Parathyroid adenoma (tissue), 2 donors: ENCODE measurements around the gene HECA.
"Not testable (repeated sequence)": the region's sequence is repeated elsewhere in the genome, so short reads cannot be mapped to it uniquely, and the experiment has no call there.

Experiments used
- H2AFZ ChIP-seq: fragments of 300-600 bp; sonication (generic); one replicate; pipeline ENCODE4 v1.7.0; 2017; ENCODE audit warnings: antibody characterized with exemption, mild to moderate bottlenecking
- H3K27ac ChIP-seq: fragments of 300-600 bp; sonication (generic); one replicate; pipeline ENCODE4 v1.7.0; 2017
- H3K27me3 ChIP-seq: fragments of 300-600 bp; sonication (generic); one replicate; pipeline ENCODE4 v1.7.0; 2017; ENCODE audit warnings: low read length; ENCODE audit not compliant: control insufficient read depth, insufficient read depth
- H3K36me3 ChIP-seq: fragments of 300-600 bp; sonication (generic); one replicate; pipeline ENCODE4 v1.7.0; 2017; ENCODE audit warnings: low read length; ENCODE audit not compliant: control insufficient read depth, insufficient read depth
- H3K4me1 ChIP-seq: fragments of 300-600 bp; sonication (generic); one replicate; pipeline ENCODE4 v1.7.0; 2017; ENCODE audit warnings: control low read depth
- H3K4me2 ChIP-seq: fragments of 300-600 bp; sonication (generic); one replicate; pipeline ENCODE4 v1.7.0; 2017; ENCODE audit warnings: low read length
- H3K4me3 ChIP-seq: fragments of 300-600 bp; sonication (generic); one replicate; pipeline ENCODE4 v1.7.0; 2017; ENCODE audit warnings: low read depth, low read length
- H3K79me2 ChIP-seq: fragments of 300-600 bp; sonication (generic); one replicate; pipeline ENCODE4 v1.7.0; 2017; ENCODE audit warnings: control low read depth
- H3K9ac ChIP-seq: fragments of 300-600 bp; sonication (generic); one replicate; pipeline ENCODE4 v1.7.0; 2017; ENCODE audit warnings: mild to moderate bottlenecking
- H3K9me3 ChIP-seq: fragments of 300-600 bp; sonication (generic); one replicate; pipeline ENCODE4 v1.7.0; 2017; ENCODE audit warnings: low read length; ENCODE audit not compliant: control insufficient read depth
- TF ChIP-seq, protein P1 (sequence below): fragments of 300-600 bp; sonication (generic); IDR thresholded peaks from one replicate; pipeline ENCODE4 v1.7.0; 2017; ENCODE audit warnings: antibody characterized with exemption, mild to moderate bottlenecking
- donor health status: primary hyperparathyroidism.

Gene HECA

DNA sequence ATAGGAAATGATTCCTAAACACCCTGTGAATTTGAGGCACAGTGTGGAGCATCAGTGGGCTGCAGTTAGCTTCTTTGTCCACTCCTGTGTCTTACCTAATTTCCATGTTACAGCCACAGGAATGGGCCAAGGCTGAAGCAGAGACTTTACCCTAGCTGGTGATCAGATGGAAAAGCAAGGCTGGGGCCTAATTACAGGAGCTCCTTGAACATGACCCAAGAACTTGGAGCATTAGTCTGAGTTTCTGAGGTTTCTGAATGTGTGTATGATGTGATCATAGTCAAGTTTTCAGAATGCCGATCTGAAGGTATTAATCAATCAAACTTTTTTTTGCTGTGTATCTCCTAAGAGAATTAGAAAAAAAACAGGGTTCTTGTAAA lies 18.0 kb downstream of the HECA start:
- Histone ChIP-seq H3K9me3 (no peaks in the 10 kb centered on the region), H3K4me1 (peaks cover 12% of the 10 kb centered on the region), H3K4me3 (no peak overlapping the region), H3K27me3 (no peaks in the 10 kb centered on the region), H3K27ac (no peak overlapping the region), H3K36me3 (no peaks in the 10 kb centered on the region), H3K9ac (no peak overlapping the region), H3K79me2 (peaks cover 66% of the 10 kb centered on the region), H3K4me2 (no peak overlapping the region), H2AFZ (no peak overlapping the region)
- TF ChIP-seq, protein P1, sequence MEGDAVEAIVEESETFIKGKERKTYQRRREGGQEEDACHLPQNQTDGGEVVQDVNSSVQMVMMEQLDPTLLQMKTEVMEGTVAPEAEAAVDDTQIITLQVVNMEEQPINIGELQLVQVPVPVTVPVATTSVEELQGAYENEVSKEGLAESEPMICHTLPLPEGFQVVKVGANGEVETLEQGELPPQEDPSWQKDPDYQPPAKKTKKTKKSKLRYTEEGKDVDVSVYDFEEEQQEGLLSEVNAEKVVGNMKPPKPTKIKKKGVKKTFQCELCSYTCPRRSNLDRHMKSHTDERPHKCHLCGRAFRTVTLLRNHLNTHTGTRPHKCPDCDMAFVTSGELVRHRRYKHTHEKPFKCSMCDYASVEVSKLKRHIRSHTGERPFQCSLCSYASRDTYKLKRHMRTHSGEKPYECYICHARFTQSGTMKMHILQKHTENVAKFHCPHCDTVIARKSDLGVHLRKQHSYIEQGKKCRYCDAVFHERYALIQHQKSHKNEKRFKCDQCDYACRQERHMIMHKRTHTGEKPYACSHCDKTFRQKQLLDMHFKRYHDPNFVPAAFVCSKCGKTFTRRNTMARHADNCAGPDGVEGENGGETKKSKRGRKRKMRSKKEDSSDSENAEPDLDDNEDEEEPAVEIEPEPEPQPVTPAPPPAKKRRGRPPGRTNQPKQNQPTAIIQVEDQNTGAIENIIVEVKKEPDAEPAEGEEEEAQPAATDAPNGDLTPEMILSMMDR, result no peak

- no peak overlapping the region for H3K27ac ChIP-seq
- H3K9me3 ChIP-seq, result no peaks in the 10 kb centered on the region
- H3K27me3 ChIP-seq, result no peaks in the 10 kb centered on the region
- no peak overlapping the region for H3K4me3 ChIP-seq
- peaks cover 9% of the 10 kb centered on the region for H3K4me1 ChIP-seq
- H3K36me3 ChIP-seq, result no peaks in the 10 kb centered on the region
- H3K79me2 ChIP-seq, result peaks cover 63% of the 10 kb centered on the region
- no peak overlapping the region for H3K9ac ChIP-seq
- H3K4me2 ChIP-seq, result no peak overlapping the region
- no peak overlapping the region for H2AFZ ChIP-seq
- TF ChIP-seq, protein P1, result no peak
Measured at GRCh38 chr6:139153855-139154254, 19.0 kb downstream of the HECA start.

DNA sequence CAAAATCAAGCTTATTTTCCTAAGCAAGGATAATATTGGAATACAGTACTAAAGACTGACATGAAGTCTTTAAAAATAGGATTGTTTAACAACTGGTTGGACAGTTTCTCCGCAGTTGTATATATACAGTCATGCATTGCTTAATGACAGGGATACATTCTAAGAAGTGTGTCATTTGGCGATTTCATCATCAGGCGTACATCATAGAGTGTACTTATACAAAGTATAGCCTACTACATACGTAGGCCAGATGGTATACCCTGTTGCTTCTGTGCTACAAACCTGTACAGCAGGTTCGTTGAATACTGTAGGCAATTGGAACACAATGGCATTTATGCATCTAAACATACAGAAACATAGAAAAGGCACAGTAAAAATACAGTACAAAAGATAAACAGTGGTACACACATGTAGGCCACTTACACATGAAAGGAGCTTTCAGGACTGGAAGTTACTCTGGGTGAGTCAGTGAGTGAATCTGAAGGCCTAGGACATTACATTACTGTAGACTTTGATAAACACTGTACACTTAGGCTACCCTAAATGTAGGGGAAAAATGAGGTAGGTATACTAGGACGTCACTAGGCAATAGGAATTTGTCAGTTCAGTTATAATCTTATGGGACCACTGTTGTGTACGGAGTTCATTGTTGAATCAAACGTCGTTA lies 20.1 kb downstream of the HECA start:
- Histone ChIP-seq H3K9me3 (no peaks in the 10 kb centered on the region), H3K27ac (no peak overlapping the region)

DNA sequence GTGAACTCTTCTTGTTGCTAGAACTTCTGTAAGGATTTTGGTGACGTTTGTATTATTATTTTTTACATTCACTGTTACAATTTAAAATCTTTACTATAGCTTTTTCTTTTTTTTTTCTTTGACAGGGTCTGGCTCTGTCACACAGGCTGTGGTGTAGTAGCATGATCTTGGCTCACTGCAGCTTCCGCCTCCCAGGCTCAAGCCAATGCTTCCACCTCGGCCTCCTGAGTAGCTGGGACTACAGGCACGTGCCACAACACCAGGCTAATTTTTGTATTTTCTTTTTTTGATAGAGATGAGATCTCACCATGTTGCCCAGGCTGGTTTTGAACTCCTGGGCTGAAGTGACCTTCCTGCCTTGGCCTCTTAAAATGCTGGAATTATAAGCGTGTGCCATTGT lies 21.2 kb downstream of the HECA start:
- no peak overlapping the region for H3K4me3 ChIP-seq
- TF ChIP-seq, protein P1, result no peak
- H3K27ac ChIP-seq, result no peak overlapping the region
- H3K79me2 ChIP-seq, result peaks cover 47% of the 10 kb centered on the region
- peaks cover 5% of the 10 kb centered on the region for H3K4me1 ChIP-seq
- no peak overlapping the region for H2AFZ ChIP-seq
- H3K9me3 ChIP-seq, result no peaks in the 10 kb centered on the region
- no peaks in the 10 kb centered on the region for H3K27me3 ChIP-seq
- no peaks in the 10 kb centered on the region for H3K36me3 ChIP-seq
- H3K4me2 ChIP-seq, result no peak overlapping the region
- H3K9ac ChIP-seq, result no peak overlapping the region

More for the DNA sequence above, 20.1 kb downstream of the HECA start:
- Histone ChIP-seq H3K27me3 (no peaks in the 10 kb centered on the region), H3K79me2 (peaks cover 51% of the 10 kb centered on the region), H3K4me3 (no peak overlapping the region), H3K9ac (no peak overlapping the region), H3K4me2 (no peak overlapping the region), H2AFZ (no peak overlapping the region), H3K36me3 (no peaks in the 10 kb centered on the region), H3K4me1 (peaks cover 5% of the 10 kb centered on the region)
- TF ChIP-seq, protein P1, result no peak

- Histone ChIP-seq H2AFZ (no peak overlapping the region), H3K36me3 (no peaks in the 10 kb centered on the region), H3K27ac (no peak overlapping the region), H3K4me2 (no peak overlapping the region), H3K79me2 (peaks cover 43% of the 10 kb centered on the region), H3K4me3 (no peak overlapping the region), H3K9me3 (no peaks in the 10 kb centered on the region), H3K9ac (no peak overlapping the region), H3K4me1 (peaks cover 5% of the 10 kb centered on the region), H3K27me3 (no peaks in the 10 kb centered on the region)
- TF ChIP-seq, protein P1, result no peak
Measured at GRCh38 chr6:139156551-139156950, 21.7 kb downstream of the HECA start.

- H3K27me3 ChIP-seq, H3K4me1 ChIP-seq, H3K4me3 ChIP-seq, H3K27ac ChIP-seq, H3K9ac ChIP-seq, H3K36me3 ChIP-seq, H3K9me3 ChIP-seq, H3K4me2 ChIP-seq, H2AFZ ChIP-seq: not testable (repeated sequence)
- H3K79me2 ChIP-seq, result peaks cover 42% of the 10 kb centered on the region
Measured at GRCh38 chr6:139157086-139157485, 22.2 kb downstream of the HECA start.
